ENCODE measurements around the gene BNIP5. TPM values are rescaled to one million over a fixed set of nuclear protein-coding genes. Genes with fewer than 3 reads are reported as not detected.

The BNIP5 gene
- total RNA-seq (not detected), polyA plus RNA-seq (not detected)

- Histone ChIP-seq H3K27me3 (ENCODE audit: control insufficient read depth in 4 of 4, insufficient read depth in 4 of 4, low read length in 3 of 4) (peaks cover 0 to 4% (median 0%) of the 10 kb centered on the region in 4 donors), H3K36me3 (ENCODE audit: control insufficient read depth in 4 of 4, insufficient read depth in 3 of 4, low read depth in 1 of 4, low read length in 3 of 4) (no peaks in the 10 kb centered on the region), H3K4me3 (ENCODE audit: low read depth in 1 of 3, low read length in 3 of 3) (no peak within 1 kb of the TSS), H3K4me1 (ENCODE audit: control insufficient read depth in 4 of 4, insufficient read depth in 4 of 4, low read length in 3 of 4) (peaks cover 0 to 6% (median 4%) of the 10 kb centered on the region in 4 donors), H3K9me3 (ENCODE audit: control insufficient read depth in 4 of 4, low read length in 3 of 4) (no peaks in the 10 kb centered on the region), H3K27ac (ENCODE audit: low read depth in 1 of 2, low read length in 2 of 2) (no peak within 1 kb of the TSS), H3K9ac (ENCODE audit: low read depth in 1 of 2, low read length in 2 of 2) (no peak within 1 kb of the TSS)
- 68% methylated on average over 3 of the region's 3 CpGs for WGBS
- TF ChIP-seq TAF1 (conservative IDR thresholded peaks at IDR 0.05), result no peak
- TF ChIP-seq SP1 (IDR thresholded peaks at IDR 0.05), result no peak
- TF ChIP-seq MAX (IDR thresholded peaks at IDR 0.05), result no peak
- TF ChIP-seq YY1 (IDR thresholded peaks at IDR 0.05), result no peak
- no peak for TF ChIP-seq HNF4G (IDR thresholded peaks at IDR 0.05)
- TF ChIP-seq HNF4A (conservative IDR thresholded peaks at IDR 0.05), result no peak
- TF ChIP-seq JUND (IDR thresholded peaks at IDR 0.05), result no peak
- TF ChIP-seq FOXA1 (IDR thresholded peaks at IDR 0.05), result no peak
- no peak for TF ChIP-seq NR2F2 (IDR thresholded peaks at IDR 0.05)
- no peak for TF ChIP-seq RXRA (IDR thresholded peaks at IDR 0.05)
- no peak for TF ChIP-seq FOXA2 (IDR thresholded peaks at IDR 0.05)
- no peak for TF ChIP-seq RAD21 (IDR thresholded peaks at IDR 0.05)
- TF ChIP-seq EGR1 (IDR thresholded peaks at IDR 0.05; ENCODE audit: low read depth in 2 of 2), result no peak
- TF ChIP-seq GABPA (IDR thresholded peaks at IDR 0.05 in 1 of 2, conservative IDR thresholded peaks at IDR 0.05 in 1 of 2), result no peak
- no peak for TF ChIP-seq ATF3 (IDR thresholded peaks at IDR 0.05)
- TF ChIP-seq CTCF (IDR thresholded peaks at IDR 0.05; ENCODE audit: low read depth, low read length, missing input control), result no peak
- no peak for TF ChIP-seq ZBTB33 (IDR thresholded peaks at IDR 0.05)
- no peak for TF ChIP-seq REST (IDR thresholded peaks at IDR 0.05)
- DNase-seq (ENCODE audit: low spot score), result no peak
These were observed at the start of gene BNIP5 for GRCh38 chr6:36336779-36337241. BNIP5 (minus strand) TSS chr6:36336888; CDS start chr6:36330690, 6,198 bp downstream.

Data from liver (tissue), 9 donors.